IPS-18c (cell line): ENCODE measurements around the gene ACKR2.

Source experiments
- H3K4me3 ChIP-seq: 2 replicates; pipeline ENCODE4 v1.7.0; 2013; ENCODE audit warnings: low read depth, mild to moderate bottlenecking, low read length, moderate library complexity; ENCODE audit not compliant: insufficient read depth
- H3K9me3 ChIP-seq: one replicate; pipeline ENCODE4 v1.6.1; 2013; ENCODE audit warnings: mild to moderate bottlenecking, low read length, moderate library complexity; ENCODE audit not compliant: control insufficient read depth, insufficient read depth

Gene ACKR2

GRCh38 chr3:42844412-42844713, 35.1 kb downstream of the ACKR2 start:
- no peaks in the 10 kb centered on the region for H3K9me3 ChIP-seq
- H3K4me3 ChIP-seq, result no peak overlapping the region

- H3K4me3 ChIP-seq, result no peak overlapping the region
These were observed 35.6 kb downstream of the ACKR2 start for GRCh38 chr3:42844815-42845214.

DNA sequence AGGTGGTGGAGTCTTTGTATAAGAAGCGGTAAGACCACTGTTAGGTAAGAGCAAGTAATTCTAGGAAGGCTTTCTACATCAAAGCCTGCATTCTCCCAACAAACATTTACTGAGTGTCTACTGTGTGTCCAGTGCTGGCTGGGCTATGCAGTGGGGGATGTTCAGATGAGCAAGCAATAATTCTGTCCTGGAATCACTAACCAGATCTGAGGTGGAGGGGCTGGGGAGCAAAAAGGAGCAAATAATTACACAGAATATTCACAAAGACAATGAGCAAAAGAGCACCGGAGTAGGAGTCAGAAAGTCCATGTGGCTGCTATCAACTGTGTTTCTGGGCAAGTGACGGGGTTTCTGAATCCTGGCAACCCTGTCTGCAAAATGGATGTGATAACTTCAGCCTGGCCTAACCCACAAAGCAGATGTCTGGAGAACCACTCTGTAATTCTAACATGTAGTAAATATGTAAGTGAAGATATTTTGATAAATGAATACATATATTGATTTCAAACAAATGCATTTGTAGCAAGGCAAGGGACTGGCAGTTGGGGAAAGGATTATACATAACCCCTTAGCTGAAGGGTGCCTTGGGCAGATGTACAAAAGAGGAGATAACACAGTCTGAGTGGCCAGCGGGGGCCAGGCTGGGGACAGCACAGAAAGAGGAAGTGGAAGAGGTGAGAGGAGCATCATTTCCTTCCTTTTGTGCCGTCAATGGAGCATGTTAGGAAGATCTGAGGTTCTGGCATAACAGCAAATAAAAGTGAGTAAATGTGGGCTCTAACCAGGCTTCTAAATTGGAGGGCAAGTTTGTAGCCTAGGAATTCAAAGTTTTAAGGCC, 37.7 kb downstream of the ACKR2 start:
- Histone ChIP-seq H3K9me3 (no peaks in the 10 kb centered on the region), H3K4me3 (no peak overlapping the region)

More at GRCh38 chr3:42844815-42845214, 35.6 kb downstream of the ACKR2 start:
- no peaks in the 10 kb centered on the region for H3K9me3 ChIP-seq

DNA sequence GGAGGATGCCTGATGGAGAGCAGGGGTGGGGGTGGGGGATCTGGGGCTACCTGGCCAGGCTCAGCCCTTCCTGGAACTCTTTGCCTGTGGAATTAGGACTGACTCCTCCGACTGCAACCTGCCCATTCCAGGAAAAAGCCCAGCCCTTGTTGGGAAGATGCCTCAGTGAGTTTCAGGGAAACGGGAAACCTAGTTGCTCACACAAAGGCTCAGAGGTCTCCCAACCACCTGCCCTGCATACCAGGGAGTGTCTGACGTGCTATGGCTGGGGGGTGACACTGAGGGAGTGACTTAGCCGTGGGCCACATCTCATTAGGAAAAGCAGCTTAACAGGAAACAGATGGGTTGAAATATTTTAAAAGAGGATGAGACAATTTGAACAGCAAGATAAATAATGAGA, 38.5 kb downstream of the ACKR2 start:
- Histone ChIP-seq H3K4me3 (no peak overlapping the region), H3K9me3 (no peaks in the 10 kb centered on the region)

DNA sequence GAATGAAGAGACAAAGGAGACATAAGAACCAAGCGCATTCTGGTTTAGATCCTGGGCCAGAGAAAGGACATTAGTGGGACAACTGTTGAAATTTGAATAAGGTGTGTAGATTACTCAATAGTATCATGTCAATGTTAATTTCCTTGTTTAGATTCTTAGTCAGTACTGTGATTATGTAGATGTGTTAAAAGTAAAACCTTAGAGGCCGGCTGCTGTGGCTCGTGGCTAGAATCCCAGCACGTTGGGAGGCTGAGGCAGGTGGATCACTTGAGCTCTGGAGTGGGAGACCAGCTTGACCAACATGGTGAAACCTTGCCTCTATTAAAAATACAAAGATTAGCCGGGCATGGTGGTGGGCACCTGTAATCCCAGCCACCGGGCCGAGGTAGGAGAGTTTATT, 39.8 kb downstream of the ACKR2 start:
- no peak overlapping the region for H3K4me3 ChIP-seq
- no peaks in the 10 kb centered on the region for H3K9me3 ChIP-seq

GRCh38 chr3:42850263-42850662, 41.0 kb downstream of the ACKR2 start:
- H3K9me3 ChIP-seq, result no peaks in the 10 kb centered on the region
- H3K4me3 ChIP-seq, result no peak overlapping the region

DNA sequence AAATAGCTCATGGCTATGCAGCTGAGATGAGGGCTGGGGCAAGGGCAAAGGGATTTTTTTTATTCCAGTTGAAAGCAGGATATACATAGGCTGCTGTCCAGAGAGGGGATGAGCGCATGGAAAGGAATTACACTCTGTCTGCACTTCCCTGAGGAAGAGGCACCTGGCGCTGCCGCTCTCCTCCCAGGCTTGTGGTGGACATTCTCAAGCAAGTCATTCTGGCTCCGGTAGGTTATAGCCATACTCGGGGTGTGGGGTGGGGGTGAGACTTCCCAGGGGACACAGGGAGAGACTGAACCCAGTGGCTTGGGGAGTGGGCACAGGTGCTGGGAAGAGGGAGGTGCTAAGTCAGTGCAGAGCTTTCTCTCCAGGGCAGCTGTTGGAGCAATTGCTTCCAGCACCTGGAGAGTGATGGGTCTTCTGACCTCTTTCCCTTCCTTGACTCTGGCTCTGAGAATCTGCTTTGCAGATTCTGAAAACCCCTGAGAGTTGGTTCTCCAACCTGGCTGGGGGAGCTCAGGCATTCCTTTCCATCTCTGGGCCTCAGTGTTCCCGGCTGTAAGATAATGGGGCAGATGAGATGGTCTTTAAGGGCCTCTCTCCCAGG, 42.1 kb downstream of the ACKR2 start:
- Histone ChIP-seq H3K9me3 (no peaks in the 10 kb centered on the region), H3K4me3 (no peak overlapping the region)

- no peaks in the 10 kb centered on the region for H3K9me3 ChIP-seq
- no peak overlapping the region for H3K4me3 ChIP-seq
These were observed 43.2 kb downstream of the ACKR2 start for GRCh38 chr3:42852441-42852840.

DNA sequence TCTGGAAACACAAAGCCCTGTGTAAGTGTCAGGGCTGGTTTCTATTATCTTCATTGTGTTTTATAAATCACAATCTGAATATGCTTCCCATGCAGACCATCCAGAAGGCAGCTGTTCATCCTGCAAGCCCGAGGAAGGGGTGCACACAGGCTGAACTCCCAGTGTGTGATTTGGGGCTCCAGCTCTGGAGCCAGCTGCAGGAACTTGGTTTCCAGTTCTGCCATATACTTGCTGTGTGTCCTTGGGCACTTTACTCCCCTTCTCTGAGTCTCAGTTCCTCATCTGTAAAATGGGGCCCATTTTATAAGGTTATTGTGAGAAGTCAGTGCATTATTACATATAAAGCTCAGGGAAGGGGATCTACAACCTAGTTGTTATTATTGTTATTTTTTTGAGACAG, 43.8 kb downstream of the ACKR2 start:
- H3K9me3 ChIP-seq, result no peaks in the 10 kb centered on the region
- H3K4me3 ChIP-seq, result no peak overlapping the region

DNA sequence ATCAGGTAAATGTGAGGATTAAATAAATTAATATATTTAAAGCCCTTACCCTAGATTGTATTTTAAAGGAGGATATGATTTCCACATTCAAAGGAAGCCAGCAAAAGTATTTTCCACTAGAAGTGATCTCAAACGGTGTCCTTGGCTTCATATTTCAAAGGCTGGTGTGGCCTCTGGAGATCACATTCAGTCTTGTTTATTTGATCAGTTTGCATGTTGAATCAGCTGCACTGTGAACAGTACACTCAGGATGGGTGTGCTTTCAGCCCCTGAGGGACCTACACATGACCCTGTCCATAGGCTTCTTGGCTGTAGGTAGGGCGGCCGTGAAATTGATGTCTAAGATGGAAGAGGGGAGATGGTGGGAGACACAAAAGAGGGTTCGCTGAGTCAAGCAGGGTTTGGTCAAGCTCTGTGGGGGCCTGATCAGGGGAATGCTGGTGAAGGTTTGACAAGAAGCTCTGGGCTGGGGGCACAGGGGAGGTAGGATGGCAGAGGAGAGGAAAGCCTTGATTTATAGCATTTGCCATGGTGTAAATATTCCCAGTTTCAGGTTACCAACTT, 44.6 kb downstream of the ACKR2 start:
- Histone ChIP-seq H3K4me3 (no peak overlapping the region), H3K9me3 (no peaks in the 10 kb centered on the region)

DNA sequence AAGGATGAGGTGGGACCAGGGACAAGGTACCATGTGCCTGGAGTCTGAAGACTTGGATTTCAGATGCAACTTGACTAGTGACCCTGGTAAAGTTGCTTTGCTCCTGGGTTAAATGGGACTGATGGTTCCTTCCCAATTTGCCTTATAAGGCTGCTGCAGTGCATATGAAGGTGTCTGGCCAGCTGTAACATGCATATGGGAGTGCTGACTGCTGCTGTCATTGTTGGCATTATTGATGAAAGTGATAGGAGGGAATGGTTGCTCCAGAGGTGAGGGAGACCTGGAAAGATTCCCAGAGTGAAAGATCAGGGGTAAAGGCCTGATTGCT, 45.9 kb downstream of the ACKR2 start:
- Histone ChIP-seq H3K9me3 (no peaks in the 10 kb centered on the region), H3K4me3 (no peak overlapping the region)

GRCh38 chr3:42855547-42856380, 46.5 kb downstream of the ACKR2 start:
- Histone ChIP-seq H3K4me3 (no peak overlapping the region), H3K9me3 (no peaks in the 10 kb centered on the region)

- no peak overlapping the region for H3K4me3 ChIP-seq
- no peaks in the 10 kb centered on the region for H3K9me3 ChIP-seq
These were observed 47.3 kb downstream of the ACKR2 start for GRCh38 chr3:42856544-42856943.

DNA sequence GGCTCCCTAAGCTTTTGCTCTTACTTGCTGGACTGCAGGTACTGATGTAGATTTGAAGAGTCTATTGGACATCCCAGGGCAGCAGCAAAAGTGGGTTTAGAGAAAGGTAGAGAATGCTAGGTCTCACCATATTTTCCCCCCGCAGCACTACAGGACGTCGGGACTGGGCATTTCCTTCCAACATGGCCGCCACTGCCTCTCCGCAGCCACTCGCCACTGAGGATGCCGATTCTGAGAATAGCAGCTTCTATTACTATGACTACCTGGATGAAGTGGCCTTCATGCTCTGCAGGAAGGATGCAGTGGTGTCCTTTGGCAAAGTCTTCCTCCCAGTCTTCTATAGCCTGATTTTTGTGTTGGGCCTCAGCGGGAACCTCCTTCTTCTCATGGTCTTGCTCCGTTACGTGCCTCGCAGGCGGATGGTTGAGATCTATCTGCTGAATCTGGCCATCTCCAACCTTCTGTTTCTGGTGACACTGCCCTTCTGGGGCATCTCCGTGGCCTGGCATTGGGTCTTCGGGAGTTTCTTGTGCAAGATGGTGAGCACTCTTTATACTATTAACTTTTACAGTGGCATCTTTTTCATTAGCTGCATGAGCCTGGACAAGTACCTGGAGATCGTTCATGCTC, 55.2 kb downstream of the ACKR2 start:
- Histone ChIP-seq H3K4me3 (no peak overlapping the region), H3K9me3 (no peaks in the 10 kb centered on the region)

GRCh38 chr3:42865256-42865655, 56.0 kb downstream of the ACKR2 start:
- no peak overlapping the region for H3K4me3 ChIP-seq
- no peaks in the 10 kb centered on the region for H3K9me3 ChIP-seq

DNA sequence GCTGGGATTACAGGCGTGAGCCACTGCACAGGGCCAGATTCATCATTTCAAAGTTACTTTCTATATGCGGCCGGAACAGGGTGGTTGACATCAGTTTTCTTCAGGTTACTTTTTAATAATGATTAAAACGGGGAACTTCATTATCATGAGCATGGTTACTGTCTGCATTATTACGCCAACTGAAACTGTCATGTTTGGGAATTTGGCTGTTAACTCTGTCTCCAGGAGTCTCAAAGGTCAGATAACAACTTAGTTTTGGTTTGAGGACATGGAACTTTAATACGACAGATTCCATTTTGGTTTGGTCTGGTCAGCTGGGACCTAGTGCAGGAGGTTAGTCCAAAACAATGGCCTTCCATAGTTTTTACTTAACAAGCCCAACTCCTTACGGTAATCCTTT, 57.9 kb downstream of the ACKR2 start:
- Histone ChIP-seq H3K4me3 (no peak overlapping the region), H3K9me3 (no peaks in the 10 kb centered on the region)

DNA sequence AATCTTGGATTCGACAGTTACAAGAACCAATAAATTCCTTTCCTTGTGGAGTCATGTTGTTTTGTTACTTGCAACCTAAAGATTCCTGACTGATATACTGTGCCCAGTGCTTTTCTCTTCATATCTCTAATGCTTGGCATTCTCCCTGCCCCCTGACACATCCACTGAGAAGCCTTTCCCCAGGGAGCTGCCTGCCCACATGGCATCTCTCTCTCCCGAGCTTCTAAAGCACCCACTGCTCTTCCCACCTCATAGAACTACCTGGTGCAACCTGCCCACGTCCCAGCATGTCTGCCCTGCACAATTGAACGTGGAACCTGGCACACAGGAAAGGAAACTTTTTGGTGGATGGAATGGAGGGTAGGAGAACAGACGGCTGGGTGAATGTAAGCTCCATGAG, 59.6 kb downstream of the ACKR2 start:
- H3K4me3 ChIP-seq, result no peak overlapping the region
- H3K9me3 ChIP-seq, result no peaks in the 10 kb centered on the region
